Stomach (tissue), 4 donors: Measurements from ENCODE around the gene LRMDA.

Experiments
- CTCF ChIP-seq, 7 experiments: fragments of 450-650 bp in 4 of 7; fragments of 200-600 bp in 3 of 7; sonication (generic) in 3 of 7; IDR thresholded peaks; one replicate each; pipeline ENCODE4 v1.5.1; 2016 to 2019; ENCODE audit warnings: antibody characterized with exemption in 7 of 7, control low read depth in 2 of 7, mild to moderate bottlenecking in 1 of 7
- POLR2A ChIP-seq, 4 donors: fragments of 450-650 bp; IDR thresholded peaks; one replicate each; pipeline ENCODE4 v1.6.1; 2016; ENCODE audit warnings: antibody characterized with exemption in 4 of 4, control low read depth in 2 of 4, mild to moderate bottlenecking in 1 of 4, moderate library complexity in 1 of 4
- POLR2AphosphoS5 ChIP-seq, 3 donors: sonication (generic); formaldehyde crosslinking; IDR thresholded peaks; one replicate each; pipeline ENCODE4 v1.6.1; 2016; ENCODE audit warnings: antibody characterized with exemption in 3 of 3

GRCh38 chr10:75486591-75486990, 55.2 kb downstream of the LRMDA start:
- TF ChIP-seq CTCF (IDR thresholded peaks at IDR 0.05) = no peak
- no peak for TF ChIP-seq POLR2AphosphoS5 (IDR thresholded peaks at IDR 0.05)
- no peak for TF ChIP-seq POLR2A (IDR thresholded peaks at IDR 0.05)
